ENCODE results near the gene ZNF570.

ZNF570 gene

GRCh38 chr19:37468961-37469777, at the start of gene ZNF570:
Gene ZNF570 (plus strand): TSS chr19:37469356. CDS start chr19:37470355, 999 bp downstream.
- Mint-ChIP-seq H3K27me3 (no peaks in the 10 kb centered on the region), H3K4me3 (peak within 1 kb of the TSS; percentile 84 to 100), H3K9me3 (peaks cover 10 to 11% of the 10 kb centered on the region in 2 donors), H3K4me1 (peaks cover 22% of the 10 kb centered on the region in 2 donors), H3K27ac (peak within 1 kb of the TSS; percentile 98), H3K36me3 (peaks cover 16 to 30% of the 10 kb centered on the region in 2 donors)
- DNase-seq (peak; percentile 88), ATAC-seq (replicated peaks) (peak; percentile 73 to 78)

GRCh38 chr19:37452500-37453245, 16.5 kb upstream of the ZNF570 start:
- H3K4me1 Mint-ChIP-seq = no peaks in the 10 kb centered on the region
- no peak overlapping the region for H3K4me3 Mint-ChIP-seq
- H3K9me3 Mint-ChIP-seq = peaks cover 46 to 61% of the 10 kb centered on the region in 2 donors
- no peak for ATAC-seq (replicated peaks)
- H3K27ac Mint-ChIP-seq = no peak overlapping the region
- no peaks in the 10 kb centered on the region for H3K27me3 Mint-ChIP-seq
- DNase-seq = no peak
- H3K36me3 Mint-ChIP-seq = peaks cover 65 to 75% of the 10 kb centered on the region in 2 donors

GRCh38 chr19:37466277-37466797, 2.8 kb upstream of the ZNF570 start:
- peak overlapping the region; percentile 84 to 100 for H3K4me3 Mint-ChIP-seq

GRCh38 chr19:37466798-37467607, 2.2 kb upstream of the ZNF570 start, which contains the start of gene ZNF569:
Gene ZNF569 (minus strand): TSS chr19:37467444. CDS start chr19:37444921, 22,523 bp downstream.
- Mint-ChIP-seq H3K9me3 (peaks cover 10 to 11% of the 10 kb centered on the region in 2 donors), H3K36me3 (peaks cover 16 to 30% of the 10 kb centered on the region in 2 donors), H3K27me3 (no peaks in the 10 kb centered on the region)

More at GRCh38 chr19:37466277-37466797, 2.8 kb upstream of the ZNF570 start:
- Mint-ChIP-seq H3K36me3 (peaks cover 16 to 30% of the 10 kb centered on the region in 2 donors), H3K27ac (peak overlapping the region; percentile 100), H3K9me3 (peaks cover 10 to 11% of the 10 kb centered on the region in 2 donors), H3K4me1 (peaks cover 22% of the 10 kb centered on the region in 2 donors), H3K27me3 (no peaks in the 10 kb centered on the region)
- no peak for DNase-seq
- no peak for ATAC-seq (replicated peaks)

GRCh38 chr19:37467608-37468090, 1.5 kb upstream of the ZNF570 start:
- H3K4me3 Mint-ChIP-seq = peak overlapping the region; percentile 84 to 100
- peaks cover 10 to 11% of the 10 kb centered on the region in 2 donors for H3K9me3 Mint-ChIP-seq
- H3K36me3 Mint-ChIP-seq = peaks cover 16 to 30% of the 10 kb centered on the region in 2 donors
- H3K27ac Mint-ChIP-seq = peak overlapping the region; percentile 100
- DNase-seq (no peak), ATAC-seq (replicated peaks) (no peak)
- H3K4me1 Mint-ChIP-seq = peaks cover 22% of the 10 kb centered on the region in 2 donors
- H3K27me3 Mint-ChIP-seq = no peaks in the 10 kb centered on the region

More at GRCh38 chr19:37466798-37467607, 2.2 kb upstream of the ZNF570 start, which contains the start of gene ZNF569:
- Mint-ChIP-seq H3K27ac (peak within 1 kb of the TSS; percentile 100), H3K4me1 (peaks cover 22% of the 10 kb centered on the region in 2 donors), H3K4me3 (peak within 1 kb of the TSS; percentile 84 to 100)
- ATAC-seq (replicated peaks) (peak; percentile 73 to 75), DNase-seq (peak; percentile 91)

GRCh38 chr19:37470216-37470615, 1.1 kb downstream of the ZNF570 start:
- H3K36me3 Mint-ChIP-seq = peaks cover 12 to 28% of the 10 kb centered on the region in 2 donors
- DNase-seq (no peak), ATAC-seq (replicated peaks) (no peak)
- H3K27me3 Mint-ChIP-seq = no peaks in the 10 kb centered on the region
- H3K27ac Mint-ChIP-seq = no peak overlapping the region
- peaks cover 5 to 6% of the 10 kb centered on the region in 2 donors for H3K9me3 Mint-ChIP-seq
- H3K4me3 Mint-ChIP-seq = peak overlapping the region; percentile 84 to 100
- peaks cover 22% of the 10 kb centered on the region in 2 donors for H3K4me1 Mint-ChIP-seq

- Mint-ChIP-seq H3K4me3 (no peak overlapping the region), H3K4me1 (peaks cover 15 to 16% of the 10 kb centered on the region in 2 donors), H3K9me3 (peaks cover 14 to 17% of the 10 kb centered on the region in 2 donors), H3K36me3 (peaks cover 26 to 41% of the 10 kb centered on the region in 2 donors), H3K27me3 (no peaks in the 10 kb centered on the region), H3K27ac (no peak overlapping the region)
- ATAC-seq (replicated peaks) = no peak
- no peak for DNase-seq
Observed at GRCh38 chr19:37472165-37472564, 3.0 kb downstream of the ZNF570 start.

GRCh38 chr19:37484406-37485168, 15.4 kb downstream of the ZNF570 start:
- peaks cover 36 to 37% of the 10 kb centered on the region in 2 donors for H3K9me3 Mint-ChIP-seq
- H3K4me3 Mint-ChIP-seq = no peak overlapping the region
- no peak overlapping the region for H3K27ac Mint-ChIP-seq
- H3K27me3 Mint-ChIP-seq = no peaks in the 10 kb centered on the region
- DNase-seq = no peak
- no peak for ATAC-seq (replicated peaks)
- H3K4me1 Mint-ChIP-seq = no peaks in the 10 kb centered on the region
- peaks cover 65 to 74% of the 10 kb centered on the region in 2 donors for H3K36me3 Mint-ChIP-seq

- Mint-ChIP-seq H3K27me3 (no peaks in the 10 kb centered on the region), H3K4me1 (no peaks in the 10 kb centered on the region), H3K4me3 (no peak overlapping the region), H3K9me3 (peaks cover 30 to 31% of the 10 kb centered on the region in 2 donors), H3K36me3 (peaks cover 15 to 30% of the 10 kb centered on the region in 2 donors), H3K27ac (no peak overlapping the region)
- DNase-seq (no peak), ATAC-seq (replicated peaks) (no peak)
Observed at GRCh38 chr19:37492213-37492612, 23.1 kb downstream of the ZNF570 start.

- Mint-ChIP-seq H3K27me3 (no peaks in the 10 kb centered on the region), H3K36me3 (peaks cover 38 to 47% of the 10 kb centered on the region in 2 donors), H3K4me3 (no peak overlapping the region), H3K9me3 (peaks cover 11% of the 10 kb centered on the region in 2 donors), H3K27ac (no peak overlapping the region), H3K4me1 (no peaks in the 10 kb centered on the region)
- DNase-seq = no peak
- ATAC-seq (replicated peaks) = peak; percentile 41 to 55
Observed at GRCh38 chr19:37505958-37506386, 36.8 kb downstream of the ZNF570 start.

- DNase-seq (peak; percentile 85), ATAC-seq (replicated peaks) (peak; percentile 87 to 90)
- Mint-ChIP-seq H3K4me1 (no peaks in the 10 kb centered on the region), H3K36me3 (peaks cover 41 to 49% of the 10 kb centered on the region in 2 donors), H3K9me3 (peaks cover 8 to 9% of the 10 kb centered on the region in 2 donors), H3K27ac (no peak within 1 kb of the TSS), H3K27me3 (no peaks in the 10 kb centered on the region), H3K4me3 (no peak within 1 kb of the TSS)
Observed at GRCh38 chr19:37506387-37507166, 37.4 kb downstream of the ZNF570 start, which contains the start of gene ZNF793. Gene ZNF793 (plus strand): TSS chr19:37506939. CDS start chr19:37523440, 16,501 bp downstream.

GRCh38 chr19:37507167-37507464, 38.0 kb downstream of the ZNF570 start:
- Mint-ChIP-seq H3K27me3 (no peaks in the 10 kb centered on the region), H3K36me3 (peaks cover 41 to 49% of the 10 kb centered on the region in 2 donors), H3K4me1 (no peaks in the 10 kb centered on the region), H3K27ac (no peak overlapping the region), H3K4me3 (no peak overlapping the region), H3K9me3 (peaks cover 5 to 6% of the 10 kb centered on the region in 2 donors)
- DNase-seq = no peak
- no peak for ATAC-seq (replicated peaks)

Measured in stimulated activated naive B cell treated with anti-CD40 and anti-IgM and Interleukin-4, amounts not matched to agents 10 μg/mL and 1 μg/mL and 100 μg/mL, for 72 hours (primary cell).